Activated naive CD8-positive, alpha-beta T cell treated with anti-CD3 and anti-CD28 coated beads, Interleukin-2, amount 10 ng/mL, durations not matched to agents 7 days and 5 days (primary cell): Measurements from ENCODE around the gene USP37. TPM values are rescaled to one million over a fixed set of nuclear protein-coding genes. Genes with fewer than 3 reads are reported as not detected.

Experiments used
- ATAC-seq: fragments of 150-1000 bp; cut with Tn5 transposase; one replicate; pipeline ENCODE4 v1.10.0; 2021; ENCODE audit warnings: low read depth, moderate library complexity
- POLR2A ChIA-PET: fragments of 350-600 bp; sonication (Branson Sonifier 250); formaldehyde crosslinking; loops from one replicate; lab custom pipeline; 2021; ENCODE audit warnings: antibody characterized with exemption; lab: Charles Lee
- DNase-seq: peaks from one replicate; pipeline ENCODE4 v3.0.0; 2021
- H3K27ac Mint-ChIP-seq: one replicate; pipeline ENCODE4 v1.8.0; 2022; ENCODE audit warnings: mild to moderate bottlenecking, mixed read lengths
- H3K27me3 Mint-ChIP-seq: one replicate; pipeline ENCODE4 v1.8.0; 2022; ENCODE audit warnings: mild to moderate bottlenecking, moderate library complexity, mixed read lengths
- H3K36me3 Mint-ChIP-seq: one replicate; pipeline ENCODE4 v1.8.0; 2021; ENCODE audit warnings: mild to moderate bottlenecking, mixed read lengths
- H3K4me1 Mint-ChIP-seq: one replicate; pipeline ENCODE4 v1.8.0; 2021; ENCODE audit warnings: mixed read lengths
- H3K4me3 Mint-ChIP-seq: one replicate; pipeline ENCODE4 v1.8.0; 2022; ENCODE audit warnings: mild to moderate bottlenecking, moderate library complexity, mixed read lengths
- H3K9me3 Mint-ChIP-seq: one replicate; pipeline ENCODE4 v1.8.0; 2021; ENCODE audit warnings: mixed read lengths
- total RNA-seq, 2 experiments: library from RNA; stranded (reverse); gene quantifications; one replicate each; pipeline ENCODE4 v1.2.3, GENCODE V29; 2021

USP37 gene
- total RNA-seq, 2 experiments from 2014 or later: 31.9 to 33.5 TPM

DNA sequence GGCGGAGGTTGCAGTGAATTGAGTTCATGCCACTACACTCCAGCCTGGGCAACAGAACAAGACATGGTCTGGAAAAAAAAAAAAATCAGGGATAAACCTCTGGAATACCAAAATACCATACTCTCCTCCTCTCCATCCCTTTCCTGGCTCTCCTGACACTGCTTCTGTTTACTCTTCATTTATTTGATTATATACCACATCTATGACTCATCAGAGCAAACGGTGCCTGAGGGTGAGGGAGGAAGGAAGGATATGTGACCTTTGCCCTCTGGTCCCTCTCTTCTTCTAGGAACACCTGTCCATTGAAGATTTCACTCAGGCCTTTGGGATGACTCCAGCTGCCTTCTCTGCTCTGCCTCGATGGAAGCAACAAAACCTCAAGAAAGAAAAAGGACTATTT lies 119.2 kb downstream of the USP37 start:
- POLR2A ChIA-PET: no interaction called here
- ATAC-seq (no peak), DNase-seq (no peak)
- H3K9me3 Mint-ChIP-seq: no peaks in the 10 kb centered on the region
- H3K4me1 Mint-ChIP-seq: peaks cover 2% of the 10 kb centered on the region
- H3K27me3 Mint-ChIP-seq: no peaks in the 10 kb centered on the region
- H3K4me3 Mint-ChIP-seq: no peak overlapping the region
- H3K36me3 Mint-ChIP-seq: peaks cover 30% of the 10 kb centered on the region
- no peak overlapping the region for H3K27ac Mint-ChIP-seq

DNA sequence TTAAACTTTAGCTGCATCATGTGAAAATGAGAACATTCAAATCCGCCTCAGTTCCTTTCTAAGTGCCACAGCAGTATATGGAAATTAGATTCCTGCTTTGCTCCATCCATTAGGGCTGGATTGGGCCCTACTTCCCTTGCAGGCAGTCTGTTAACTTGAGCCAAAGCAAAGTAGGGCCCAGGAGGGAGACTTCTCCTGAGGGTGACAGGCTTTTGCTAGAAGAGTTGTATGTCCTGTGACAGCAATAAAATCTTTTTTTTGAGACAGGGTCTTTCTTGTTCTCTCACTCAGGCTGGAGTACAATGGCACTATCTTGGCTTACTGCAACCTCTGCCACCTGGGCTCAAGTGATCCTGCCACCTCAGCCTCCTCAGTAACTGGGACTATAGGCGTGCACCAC lies 121.1 kb downstream of the USP37 start:
- H3K27me3 Mint-ChIP-seq: no peaks in the 10 kb centered on the region
- peaks cover 18% of the 10 kb centered on the region for H3K36me3 Mint-ChIP-seq
- H3K9me3 Mint-ChIP-seq: no peaks in the 10 kb centered on the region
- H3K4me3 Mint-ChIP-seq: no peak overlapping the region
- no peak overlapping the region for H3K27ac Mint-ChIP-seq
- POLR2A ChIA-PET: interaction anchor here (0.6 kb wide), 1 partner anchor 17 kb away, joined by 3 read pairs; no protein-coding TSS in a partner anchor
- no peak for DNase-seq
- ATAC-seq: no peak
- H3K4me1 Mint-ChIP-seq: peaks cover 2% of the 10 kb centered on the region

DNA sequence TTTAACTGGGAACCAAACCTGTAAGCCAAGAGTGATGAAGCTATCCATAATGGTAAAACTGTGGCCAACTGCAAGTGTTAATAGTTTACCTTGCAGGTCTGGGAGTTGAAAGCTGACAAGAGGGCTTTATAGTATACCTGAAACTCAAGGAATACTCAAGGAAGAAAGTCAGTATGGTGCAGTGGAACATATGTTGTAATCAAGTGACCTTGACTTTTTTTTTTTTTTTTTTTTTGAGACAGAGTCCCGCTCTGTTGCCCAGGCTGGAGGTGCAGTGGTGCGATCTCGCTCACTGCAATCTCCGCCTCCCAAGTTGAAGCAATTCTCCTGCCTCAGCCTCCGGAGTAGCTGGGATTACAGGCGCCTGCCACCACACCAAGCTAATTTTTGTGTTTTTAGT lies 121.6 kb downstream of the USP37 start:
- Mint-ChIP-seq H3K9me3 (no peaks in the 10 kb centered on the region), H3K27ac (no peak overlapping the region), H3K4me3 (no peak overlapping the region), H3K36me3 (peaks cover 18% of the 10 kb centered on the region), H3K27me3 (no peaks in the 10 kb centered on the region), H3K4me1 (peaks cover 2% of the 10 kb centered on the region)
- ATAC-seq: no peak
- DNase-seq: no peak
- POLR2A ChIA-PET: interaction anchor here (0.6 kb wide), 1 partner anchor 17 kb away, joined by 3 read pairs; no protein-coding TSS in a partner anchor

DNA sequence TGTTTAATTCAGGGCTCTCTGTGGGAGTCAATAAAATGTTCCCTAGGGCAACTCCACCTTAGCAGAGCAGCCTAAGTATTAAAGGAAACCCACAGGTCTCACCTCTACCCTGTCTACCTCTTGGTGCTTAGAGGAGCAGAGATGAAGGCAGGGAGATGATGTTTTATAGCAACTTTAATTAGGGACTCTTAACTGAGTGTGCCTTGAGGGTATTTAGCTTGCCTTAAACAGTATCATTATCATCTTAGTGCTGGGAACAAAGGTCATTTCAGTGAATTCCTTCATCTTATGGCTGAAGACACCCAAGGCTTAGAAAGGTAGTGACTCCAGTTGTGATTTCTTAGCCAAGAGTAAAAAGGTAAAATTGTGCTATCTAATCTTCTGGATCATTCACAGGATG lies 122.5 kb downstream of the USP37 start:
- ATAC-seq (no peak), DNase-seq (no peak)
- Mint-ChIP-seq H3K4me3 (no peak overlapping the region), H3K27me3 (no peaks in the 10 kb centered on the region), H3K9me3 (no peaks in the 10 kb centered on the region), H3K27ac (no peak overlapping the region), H3K36me3 (peaks cover 18% of the 10 kb centered on the region), H3K4me1 (peaks cover 2% of the 10 kb centered on the region)
- POLR2A ChIA-PET: interaction anchor here (0.8 kb wide), 1 partner anchor 15 kb away, joined by 3 read pairs; no protein-coding TSS in a partner anchor

DNA sequence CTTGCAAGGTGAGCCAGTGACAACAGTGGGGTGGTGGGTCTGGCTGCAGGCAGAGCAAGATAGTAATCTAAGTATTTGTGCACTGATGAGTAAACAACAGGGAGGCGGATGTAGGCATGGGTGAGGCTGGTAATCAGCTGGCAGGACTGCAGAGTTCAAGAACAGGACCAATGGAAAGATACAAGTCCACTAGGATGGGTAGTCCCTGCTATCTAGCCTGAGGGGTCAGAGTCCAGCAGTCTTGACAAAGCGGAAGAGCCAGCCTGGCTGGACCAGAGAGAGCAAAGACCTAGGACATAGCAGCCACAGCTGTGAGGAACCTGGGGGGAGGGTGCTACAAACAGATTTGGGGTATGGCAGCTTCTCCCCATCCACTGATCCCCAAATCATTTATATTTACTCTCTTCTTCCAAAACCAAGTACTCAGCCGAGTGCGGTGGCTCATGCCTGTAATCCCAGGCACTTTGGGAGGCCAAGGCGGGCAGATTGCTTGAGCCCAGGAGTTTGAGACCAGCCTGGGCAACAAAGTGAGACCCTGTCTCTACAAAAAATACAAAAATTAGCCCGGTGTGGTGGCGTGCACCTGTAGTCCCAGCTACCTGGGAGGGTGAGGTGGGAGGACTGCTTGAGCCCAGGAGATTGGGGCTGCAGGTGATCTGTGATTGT lies 123.3 kb downstream of the USP37 start:
- H3K27ac Mint-ChIP-seq: no peak overlapping the region
- peaks cover 2% of the 10 kb centered on the region for H3K4me1 Mint-ChIP-seq
- peaks cover 16% of the 10 kb centered on the region for H3K36me3 Mint-ChIP-seq
- ATAC-seq: no peak
- H3K9me3 Mint-ChIP-seq: no peaks in the 10 kb centered on the region
- POLR2A ChIA-PET: no interaction called here
- no peak overlapping the region for H3K4me3 Mint-ChIP-seq
- no peak for DNase-seq
- H3K27me3 Mint-ChIP-seq: no peaks in the 10 kb centered on the region

DNA sequence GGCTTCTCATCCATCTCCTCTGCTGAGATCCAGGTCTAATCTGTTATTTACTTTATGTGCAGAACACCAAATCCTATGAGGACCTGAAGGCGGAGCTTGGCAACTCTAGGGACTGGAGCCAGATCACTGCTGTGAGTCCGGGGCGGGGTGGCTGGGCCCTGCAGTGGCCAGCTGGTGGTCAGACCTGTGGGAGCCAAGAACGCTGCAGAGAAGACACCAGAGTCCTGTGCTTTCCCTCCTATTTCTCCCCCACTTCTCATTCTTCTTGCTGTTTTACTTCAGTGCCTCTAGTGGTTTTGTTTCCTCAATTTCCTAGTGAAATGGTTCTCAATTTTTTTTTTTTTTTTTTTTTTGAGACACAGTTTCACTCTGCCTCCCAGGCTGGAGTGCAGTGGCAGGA lies 129.6 kb downstream of the USP37 start:
- no peaks in the 10 kb centered on the region for H3K36me3 Mint-ChIP-seq
- H3K4me3 Mint-ChIP-seq: no peak overlapping the region
- no peak for DNase-seq
- H3K27ac Mint-ChIP-seq: no peak overlapping the region
- H3K27me3 Mint-ChIP-seq: no peaks in the 10 kb centered on the region
- H3K4me1 Mint-ChIP-seq: no peaks in the 10 kb centered on the region
- no peaks in the 10 kb centered on the region for H3K9me3 Mint-ChIP-seq
- POLR2A ChIA-PET: interaction anchor here (0.7 kb wide), 1 partner anchor 44 kb away, joined by 9 read pairs; no protein-coding TSS in a partner anchor
- ATAC-seq: no peak

DNA sequence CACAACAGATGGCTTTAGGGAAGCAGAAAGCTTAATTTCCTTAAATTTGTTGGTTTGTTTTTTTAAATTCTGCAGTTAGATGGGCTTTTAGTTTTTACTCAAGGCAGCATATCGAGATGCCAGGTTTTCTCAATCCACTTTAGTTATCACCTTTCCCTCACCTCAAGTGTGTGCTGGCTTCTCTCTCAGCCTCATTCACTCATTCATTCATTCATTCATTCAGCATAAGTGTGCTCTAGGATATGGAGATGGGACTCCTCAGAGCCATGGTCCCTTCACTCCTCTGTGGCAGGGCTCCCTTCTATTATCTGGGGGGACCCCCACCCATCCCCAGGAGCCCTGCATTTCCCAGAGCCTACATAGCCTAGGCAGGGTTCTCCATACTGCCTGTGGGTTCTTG lies 130.2 kb downstream of the USP37 start:
- no peaks in the 10 kb centered on the region for H3K27me3 Mint-ChIP-seq
- no peaks in the 10 kb centered on the region for H3K9me3 Mint-ChIP-seq
- no peak for DNase-seq
- no peak overlapping the region for H3K27ac Mint-ChIP-seq
- ATAC-seq: no peak
- no peaks in the 10 kb centered on the region for H3K36me3 Mint-ChIP-seq
- H3K4me3 Mint-ChIP-seq: no peak overlapping the region
- no peaks in the 10 kb centered on the region for H3K4me1 Mint-ChIP-seq
- POLR2A ChIA-PET: no interaction called here

DNA sequence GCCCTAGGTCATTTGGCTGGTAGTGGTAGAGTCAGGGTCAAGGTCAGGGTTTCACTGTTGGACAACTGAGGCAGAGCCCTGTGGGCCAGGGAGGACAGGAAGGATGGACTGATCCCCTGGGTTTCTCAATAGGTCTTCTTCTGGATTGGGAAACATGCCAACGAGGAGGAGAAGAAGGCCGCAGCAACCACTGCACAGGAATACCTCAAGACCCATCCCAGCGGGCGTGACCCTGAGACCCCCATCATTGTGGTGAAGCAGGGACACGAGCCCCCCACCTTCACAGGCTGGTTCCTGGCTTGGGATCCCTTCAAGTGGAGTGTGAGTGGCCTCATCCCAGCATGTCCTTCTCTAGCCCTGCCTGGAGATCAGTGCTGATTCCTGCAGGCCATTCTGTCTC lies 131.2 kb downstream of the USP37 start:
- ATAC-seq (no peak), DNase-seq (no peak)
- no peak overlapping the region for H3K4me3 Mint-ChIP-seq
- H3K27ac Mint-ChIP-seq: no peak overlapping the region
- no peaks in the 10 kb centered on the region for H3K9me3 Mint-ChIP-seq
- POLR2A ChIA-PET: no interaction called here
- H3K36me3 Mint-ChIP-seq: no peaks in the 10 kb centered on the region
- H3K4me1 Mint-ChIP-seq: peaks cover 4% of the 10 kb centered on the region
- H3K27me3 Mint-ChIP-seq: no peaks in the 10 kb centered on the region

DNA sequence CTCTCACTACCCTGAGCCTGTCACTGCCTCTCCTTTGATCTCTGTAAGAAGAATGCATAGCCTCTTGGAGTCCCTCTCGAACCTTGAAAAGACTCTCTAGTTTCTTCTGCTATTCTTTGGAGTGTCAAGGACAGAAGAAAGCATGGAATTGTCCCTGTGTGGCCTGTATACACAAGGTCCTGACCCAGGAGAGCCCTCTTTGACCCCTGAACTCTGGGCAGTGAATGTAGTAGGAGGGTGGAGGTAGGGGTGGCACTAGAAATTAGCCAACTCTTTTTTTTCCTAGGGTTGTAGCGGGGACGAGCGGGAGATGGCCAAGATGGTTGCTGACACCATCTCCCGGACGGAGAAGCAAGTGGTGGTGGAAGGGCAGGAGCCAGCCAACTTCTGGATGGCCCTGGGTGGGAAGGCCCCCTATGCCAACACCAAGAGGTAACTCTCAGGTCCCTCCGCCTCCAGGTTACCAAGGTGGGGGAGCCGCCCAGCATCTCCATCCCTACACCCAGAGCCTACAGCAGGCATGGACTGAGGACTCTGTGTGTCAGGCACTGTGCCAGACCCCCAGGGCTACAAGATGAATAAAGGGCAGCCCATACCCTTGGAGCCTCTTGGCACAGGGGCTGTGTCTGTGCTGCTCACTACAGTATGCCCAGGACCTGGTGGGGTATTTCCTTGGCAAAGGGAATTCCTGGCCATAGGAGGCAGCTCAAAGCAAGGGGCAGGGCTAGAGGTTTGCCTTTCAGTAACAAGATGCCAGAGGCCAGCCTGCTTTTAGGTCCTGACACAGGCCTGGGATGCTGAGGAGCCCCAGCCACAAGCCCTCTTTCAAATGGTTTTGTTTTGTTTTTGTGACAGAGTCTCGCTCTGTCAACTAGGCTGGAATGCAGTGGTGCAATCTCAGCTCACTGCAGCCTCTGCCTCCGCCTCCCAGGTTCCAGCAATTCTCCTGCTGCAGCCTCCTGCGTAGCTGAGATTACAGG lies 132.9 kb downstream of the USP37 start:
- Mint-ChIP-seq H3K4me1 (peaks cover 6% of the 10 kb centered on the region), H3K27me3 (peaks cover 4% of the 10 kb centered on the region), H3K36me3 (no peaks in the 10 kb centered on the region), H3K9me3 (no peaks in the 10 kb centered on the region), H3K4me3 (no peak overlapping the region), H3K27ac (no peak overlapping the region)
- DNase-seq (no peak), ATAC-seq (no peak)
- POLR2A ChIA-PET: no interaction called here

DNA sequence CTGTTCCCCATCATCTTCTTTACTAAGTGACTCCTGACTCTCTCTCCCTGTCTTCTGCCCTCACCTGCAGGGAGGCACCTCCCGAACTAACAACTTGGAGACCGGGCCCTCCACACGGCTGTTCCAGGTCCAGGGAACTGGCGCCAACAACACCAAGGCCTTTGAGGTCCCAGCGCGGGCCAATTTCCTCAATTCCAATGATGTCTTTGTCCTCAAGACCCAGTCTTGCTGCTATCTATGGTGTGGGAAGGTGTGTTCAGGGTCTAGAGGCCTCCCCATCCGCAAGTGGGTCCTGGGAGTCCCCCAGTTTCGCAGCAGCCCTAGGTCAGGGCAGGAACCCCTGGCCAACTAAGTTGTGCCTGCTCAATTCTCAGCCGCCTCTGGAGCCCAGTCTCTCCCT lies 133.7 kb downstream of the USP37 start:
- Mint-ChIP-seq H3K4me1 (peaks cover 11% of the 10 kb centered on the region), H3K9me3 (no peaks in the 10 kb centered on the region), H3K27me3 (peaks cover 4% of the 10 kb centered on the region), H3K4me3 (no peak overlapping the region), H3K36me3 (no peaks in the 10 kb centered on the region), H3K27ac (no peak overlapping the region)
- POLR2A ChIA-PET: no interaction called here
- DNase-seq: no peak
- ATAC-seq: no peak

DNA sequence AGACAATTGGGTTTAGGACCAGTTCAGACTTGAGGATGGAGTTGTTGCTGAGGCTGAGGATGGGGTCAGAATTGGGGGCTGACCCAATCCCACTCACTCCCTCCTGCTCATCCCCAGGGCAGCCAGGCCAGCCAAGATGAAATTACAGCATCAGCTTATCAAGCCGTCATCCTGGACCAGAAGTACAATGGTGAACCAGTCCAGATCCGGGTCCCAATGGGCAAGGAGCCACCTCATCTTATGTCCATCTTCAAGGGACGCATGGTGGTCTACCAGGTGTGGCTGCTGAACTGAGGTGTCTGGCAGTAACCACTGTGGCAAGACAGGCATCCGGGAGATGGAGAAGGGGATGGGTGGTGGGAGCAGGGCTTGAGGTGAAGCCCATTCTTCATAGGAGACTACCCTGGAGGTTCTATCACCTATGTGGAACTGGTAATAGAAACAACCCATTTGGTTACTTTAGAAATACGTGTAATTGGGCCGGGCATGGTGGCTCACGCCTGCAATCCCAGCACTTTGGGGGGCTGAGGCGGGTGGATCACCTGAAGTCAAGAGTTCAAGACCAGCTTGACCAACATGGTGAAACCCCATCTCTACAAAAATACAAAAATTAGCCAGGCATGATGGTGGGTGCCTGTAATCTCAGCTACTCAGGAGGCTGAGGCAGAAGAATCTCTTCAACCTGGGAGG lies 135.3 kb downstream of the USP37 start:
- Mint-ChIP-seq H3K36me3 (no peaks in the 10 kb centered on the region), H3K27ac (no peak overlapping the region), H3K4me3 (no peak overlapping the region), H3K4me1 (peaks cover 11% of the 10 kb centered on the region), H3K9me3 (no peaks in the 10 kb centered on the region), H3K27me3 (peaks cover 4% of the 10 kb centered on the region)
- DNase-seq: peak; percentile 9
- no peak for ATAC-seq
- POLR2A ChIA-PET: no interaction called here

DNA sequence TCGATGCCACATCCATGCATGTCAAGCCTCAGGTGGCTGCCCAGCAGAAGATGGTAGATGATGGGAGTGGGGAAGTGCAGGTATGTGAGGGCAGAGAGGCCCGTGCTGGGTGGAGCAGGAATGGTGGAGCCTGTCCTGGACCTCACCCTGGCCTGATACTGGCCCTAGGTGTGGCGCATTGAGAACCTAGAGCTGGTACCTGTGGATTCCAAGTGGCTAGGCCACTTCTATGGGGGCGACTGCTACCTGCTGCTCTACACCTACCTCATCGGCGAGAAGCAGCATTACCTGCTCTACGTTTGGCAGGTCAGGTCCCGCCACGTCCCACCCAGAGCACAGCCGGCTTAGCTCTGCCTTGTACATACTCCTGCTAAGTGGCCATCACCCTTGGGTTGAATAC lies 136.3 kb downstream of the USP37 start:
- no peaks in the 10 kb centered on the region for H3K36me3 Mint-ChIP-seq
- no peak for ATAC-seq
- H3K4me3 Mint-ChIP-seq: no peak overlapping the region
- H3K9me3 Mint-ChIP-seq: no peaks in the 10 kb centered on the region
- H3K27me3 Mint-ChIP-seq: peaks cover 4% of the 10 kb centered on the region
- H3K27ac Mint-ChIP-seq: no peak overlapping the region
- DNase-seq: peak; percentile 18
- peaks cover 11% of the 10 kb centered on the region for H3K4me1 Mint-ChIP-seq
- POLR2A ChIA-PET: no interaction called here

DNA sequence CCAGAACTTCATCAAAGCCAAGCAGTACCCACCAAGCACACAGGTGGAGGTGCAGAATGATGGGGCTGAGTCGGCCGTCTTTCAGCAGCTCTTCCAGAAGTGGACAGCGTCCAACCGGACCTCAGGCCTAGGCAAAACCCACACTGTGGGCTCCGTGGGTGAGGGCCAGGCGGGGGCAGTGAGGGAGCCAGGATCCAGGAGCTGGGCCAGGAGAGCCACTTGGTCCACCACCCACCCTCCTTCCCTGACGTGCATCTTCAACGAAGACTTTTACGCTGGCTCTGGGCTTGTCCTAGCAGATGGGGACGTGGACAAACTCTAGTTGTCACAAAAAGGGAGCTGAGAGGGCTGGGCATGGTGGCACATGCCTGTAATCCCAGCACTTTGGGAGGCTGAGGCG lies 137.4 kb downstream of the USP37 start:
- peaks cover 4% of the 10 kb centered on the region for H3K27me3 Mint-ChIP-seq
- no peak overlapping the region for H3K27ac Mint-ChIP-seq
- H3K9me3 Mint-ChIP-seq: no peaks in the 10 kb centered on the region

More for the DNA sequence above, 137.4 kb downstream of the USP37 start:
- Mint-ChIP-seq H3K36me3 (no peaks in the 10 kb centered on the region), H3K4me3 (no peak overlapping the region), H3K4me1 (peaks cover 11% of the 10 kb centered on the region)
- DNase-seq (peak; percentile 19), ATAC-seq (no peak)
- POLR2A ChIA-PET: interaction anchor here (0.8 kb wide), 1 partner anchor 228 kb away, joined by 3 read pairs; the partner anchor contains the start of genes BCS1L and ZNF142
